ENCODE measurements around the gene FOXE3. TPM values are rescaled to one million over a fixed set of nuclear protein-coding genes. Genes with fewer than 3 reads are reported as not detected.

FOXE3 gene
- total and polyA plus RNA-seq, 7 experiments from 2014 or later: not detected

DNA sequence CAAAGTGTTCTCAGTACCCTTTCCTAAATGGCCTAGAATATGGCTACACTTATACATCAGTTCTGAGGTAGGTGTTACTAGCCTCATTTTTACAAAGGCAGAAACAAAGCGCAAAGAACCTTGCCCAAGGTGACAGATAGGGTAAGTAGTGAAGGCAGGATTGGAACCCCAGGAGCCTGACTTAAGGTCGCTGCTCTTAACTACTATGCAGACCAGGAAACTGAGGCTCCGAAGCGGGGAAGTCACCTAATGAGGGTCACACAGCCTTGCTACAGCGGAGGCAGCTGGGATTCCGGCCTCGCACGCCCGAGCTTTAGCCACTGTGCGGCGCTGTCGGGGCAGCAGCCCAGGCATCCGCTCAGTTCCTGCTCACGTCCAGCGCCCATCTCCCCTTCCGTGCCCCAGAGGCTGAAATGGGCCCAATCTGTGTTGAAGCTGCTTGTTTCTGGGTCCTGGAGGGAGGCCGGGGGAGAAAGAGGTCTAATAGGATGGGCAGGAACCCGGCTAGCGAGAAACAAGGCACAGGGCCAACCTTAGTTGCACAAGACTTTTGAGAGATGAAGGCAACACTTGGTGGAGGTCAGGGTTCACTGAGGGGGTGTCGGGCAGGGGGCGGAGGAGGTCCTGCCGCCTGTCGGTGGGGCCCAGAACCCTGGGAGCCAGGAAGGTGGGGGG is 20.4 kb downstream of the FOXE3 start:
- peak; percentile 33 to 83 (median 63) for DNase-seq

GRCh38 chr1:47436979-47437446 is 20.9 kb downstream of the FOXE3 start:
- Histone ChIP-seq H3K4me3 (ENCODE audit: low read length) (peak overlapping the region; percentile 76), H3K9me3 (ENCODE audit: control insufficient read depth in 2 of 3, low read length in 3 of 3) (no peaks in the 10 kb centered on the region), H3K36me3 (ENCODE audit: control insufficient read depth in 2 of 3, insufficient read depth in 3 of 3, low read length in 3 of 3) (no peaks in the 10 kb centered on the region), H3K4me1 (ENCODE audit: control insufficient read depth in 2 of 2, insufficient read depth in 2 of 2, low read length in 2 of 2) (peaks cover 8 to 39% of the 10 kb centered on the region in 2 donors), H3K27me3 (ENCODE audit: control insufficient read depth in 2 of 2, insufficient read depth in 2 of 2, low read length in 2 of 2) (peaks cover 0 to 20% of the 10 kb centered on the region in 2 donors), H3K27ac (ENCODE audit: low read depth, low read length) (peak overlapping the region; percentile 66)
- DNase-seq (peak in 1 of 9 donors; percentile 28), ATAC-seq (peak; percentile 1)
- H3K36me3 Mint-ChIP-seq: peaks cover 0 to 16% (median 0%) of the 10 kb centered on the region in 5 donors
- peaks cover 0 to 2% (median 0%) of the 10 kb centered on the region in 11 donors for H3K9me3 Mint-ChIP-seq
- H3K4me1 Mint-ChIP-seq: peaks cover 20 to 43% (median 33%) of the 10 kb centered on the region in 7 donors
- intact Hi-C loops (cut with micrococcal nuclease): loop anchor here (1.0 to 10.0 kb wide), 9 partner anchors 8 to 942 kb away; partner anchors contain the start of gene STIL (in 2 of the 2)
- POLR2A ChIA-PET: interaction anchor here (1.0 kb wide), 2 partner anchors 104 to 717 kb away, joined by 4 to 5 read pairs; partner anchors contain the start of gene CMPK1
- peaks cover 20 to 45% (median 25%) of the 10 kb centered on the region in 5 donors for H3K27me3 Mint-ChIP-seq
- H3K4me3 Mint-ChIP-seq: peak overlapping the region; percentile 84 to 95 (median 89)
- H3K27ac Mint-ChIP-seq: peak overlapping the region in 7 of 9 donors; percentile 55 to 86 (median 82)
- CTCF ChIA-PET: interaction anchor here (0.5 to 3.4 kb wide), 11 partner anchors 8 to 289 kb away, joined by 3 to 16 read pairs (median 4); partner anchors contain the start of gene STIL

More for the DNA sequence above, 20.4 kb downstream of the FOXE3 start:
- Mint-ChIP-seq H3K9me3 (peaks cover 0 to 2% (median 0%) of the 10 kb centered on the region in 11 donors), H3K36me3 (peaks cover 0 to 16% (median 0%) of the 10 kb centered on the region in 5 donors), H3K27me3 (peaks cover 23 to 45% (median 28%) of the 10 kb centered on the region in 5 donors), H3K27ac (peak overlapping the region in 7 of 9 donors; percentile 55 to 86 (median 82)), H3K4me1 (peaks cover 21 to 46% (median 35%) of the 10 kb centered on the region in 7 donors), H3K4me3 (peak overlapping the region; percentile 84 to 95 (median 89))
- peak; percentile 41 for ATAC-seq
- Histone ChIP-seq H3K27me3 (ENCODE audit: control insufficient read depth in 2 of 2, insufficient read depth in 2 of 2, low read length in 2 of 2) (peaks cover 0 to 25% of the 10 kb centered on the region in 2 donors), H3K27ac (ENCODE audit: low read depth, low read length) (no peak overlapping the region), H3K4me1 (ENCODE audit: control insufficient read depth in 2 of 2, insufficient read depth in 2 of 2, low read length in 2 of 2) (peaks cover 8 to 43% of the 10 kb centered on the region in 2 donors), H3K9me3 (ENCODE audit: control insufficient read depth in 2 of 3, low read length in 3 of 3) (no peaks in the 10 kb centered on the region), H3K4me3 (ENCODE audit: low read length) (peak overlapping the region; percentile 76), H3K36me3 (ENCODE audit: control insufficient read depth in 2 of 3, insufficient read depth in 3 of 3, low read length in 3 of 3) (no peaks in the 10 kb centered on the region)
- ChIA-PET CTCF (interaction anchor here (0.9 to 3.4 kb wide), 5 partner anchors 13 to 290 kb away, joined by 3 to 16 read pairs (median 5); partner anchors contain the start of gene STIL), POLR2A (no interaction called here)
- intact Hi-C loops (cut with micrococcal nuclease): loop anchor here (1.0 to 10.0 kb wide), 5 partner anchors 208 to 942 kb away; no protein-coding TSS in a partner anchor

DNA sequence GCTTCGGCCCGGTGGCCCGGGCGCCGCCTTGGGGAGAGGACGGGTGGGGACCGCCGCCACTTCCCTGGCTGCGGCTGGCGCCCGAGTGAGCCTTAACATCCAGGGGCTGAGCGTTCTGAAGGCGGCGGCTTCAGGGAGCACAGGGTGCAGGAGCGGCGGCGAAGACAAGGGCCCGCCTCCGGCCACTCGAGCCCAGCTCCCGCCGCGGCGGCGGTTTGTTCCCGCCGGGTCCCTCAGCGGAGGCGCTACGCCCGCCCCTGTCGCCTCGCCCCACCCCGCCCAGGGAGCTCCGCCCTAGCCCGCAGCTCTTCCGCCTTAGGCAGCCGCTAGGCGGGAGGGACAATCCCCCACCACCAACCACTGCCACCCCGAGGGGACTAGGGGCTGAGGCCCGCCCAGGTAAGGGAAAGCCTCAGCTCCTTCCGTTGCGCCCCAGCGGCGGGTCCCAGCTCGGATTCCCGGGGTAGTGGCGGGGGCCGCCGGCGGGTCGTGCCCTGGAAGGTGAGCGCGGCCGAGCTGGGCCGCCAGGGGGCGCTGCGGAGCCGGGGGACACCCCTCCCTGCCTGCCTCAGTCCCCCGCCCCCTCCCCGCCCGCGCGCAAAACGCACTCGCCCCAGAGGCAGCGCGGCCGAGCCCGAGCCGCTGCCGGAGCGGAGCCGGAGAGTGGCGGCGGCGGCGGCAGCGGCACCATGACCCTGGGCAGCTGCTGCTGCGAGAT is 21.5 kb downstream of the FOXE3 start, which contains the start of gene FOXD2:
FOXD2 (plus strand) TSS at position 598 of the 718 bp plus-strand sequence; CDS start at position 690, 92 bp downstream.
- no peaks in the 10 kb centered on the region for H3K36me3 ChIP-seq (ENCODE audit: control insufficient read depth in 2 of 3, insufficient read depth in 3 of 3, low read length in 3 of 3)
- peaks cover 0 to 20% of the 10 kb centered on the region in 2 donors for H3K27me3 ChIP-seq (ENCODE audit: control insufficient read depth in 2 of 2, insufficient read depth in 2 of 2, low read length in 2 of 2)
- CTCF ChIA-PET: interaction anchor here (0.5 to 2.0 kb wide), 9 partner anchors 8 to 288 kb away, joined by 3 to 11 read pairs (median 4); partner anchors contain the start of gene STIL
- H3K9me3 ChIP-seq (ENCODE audit: control insufficient read depth in 2 of 3, low read length in 3 of 3): no peaks in the 10 kb centered on the region
- no peaks in the 10 kb centered on the region for H3K9me3 Mint-ChIP-seq
- DNase-seq: peak; percentile 85 to 99 (median 92)
- peak within 1 kb of the TSS in 8 of 9 donors; percentile 46 to 86 (median 70) for H3K27ac Mint-ChIP-seq
- ATAC-seq: peak; percentile 92
- H3K4me1 ChIP-seq (ENCODE audit: control insufficient read depth in 2 of 2, insufficient read depth in 2 of 2, low read length in 2 of 2): peaks cover 8 to 33% of the 10 kb centered on the region in 2 donors
- H3K36me3 Mint-ChIP-seq: peaks cover 0 to 16% (median 0%) of the 10 kb centered on the region in 5 donors
- intact Hi-C loops (cut with micrococcal nuclease): loop anchor here (1.0 to 10.0 kb wide), 9 partner anchors 8 to 943 kb away; partner anchors contain the start of gene STIL (in 2 of the 2)
- peak within 1 kb of the TSS; percentile 84 to 95 (median 89) for H3K4me3 Mint-ChIP-seq
- H3K4me3 ChIP-seq (ENCODE audit: low read length): peak within 1 kb of the TSS; percentile 76
- H3K27me3 Mint-ChIP-seq: peaks cover 14 to 39% (median 19%) of the 10 kb centered on the region in 5 donors
- peaks cover 14 to 37% (median 27%) of the 10 kb centered on the region in 7 donors for H3K4me1 Mint-ChIP-seq
- POLR2A ChIA-PET: interaction anchor here (1.0 kb wide), 3 partner anchors 104 to 718 kb away, joined by 3 to 5 read pairs (median 4); partner anchors contain the start of gene CMPK1
- peak within 1 kb of the TSS; percentile 66 for H3K27ac ChIP-seq (ENCODE audit: low read depth, low read length)

DNA sequence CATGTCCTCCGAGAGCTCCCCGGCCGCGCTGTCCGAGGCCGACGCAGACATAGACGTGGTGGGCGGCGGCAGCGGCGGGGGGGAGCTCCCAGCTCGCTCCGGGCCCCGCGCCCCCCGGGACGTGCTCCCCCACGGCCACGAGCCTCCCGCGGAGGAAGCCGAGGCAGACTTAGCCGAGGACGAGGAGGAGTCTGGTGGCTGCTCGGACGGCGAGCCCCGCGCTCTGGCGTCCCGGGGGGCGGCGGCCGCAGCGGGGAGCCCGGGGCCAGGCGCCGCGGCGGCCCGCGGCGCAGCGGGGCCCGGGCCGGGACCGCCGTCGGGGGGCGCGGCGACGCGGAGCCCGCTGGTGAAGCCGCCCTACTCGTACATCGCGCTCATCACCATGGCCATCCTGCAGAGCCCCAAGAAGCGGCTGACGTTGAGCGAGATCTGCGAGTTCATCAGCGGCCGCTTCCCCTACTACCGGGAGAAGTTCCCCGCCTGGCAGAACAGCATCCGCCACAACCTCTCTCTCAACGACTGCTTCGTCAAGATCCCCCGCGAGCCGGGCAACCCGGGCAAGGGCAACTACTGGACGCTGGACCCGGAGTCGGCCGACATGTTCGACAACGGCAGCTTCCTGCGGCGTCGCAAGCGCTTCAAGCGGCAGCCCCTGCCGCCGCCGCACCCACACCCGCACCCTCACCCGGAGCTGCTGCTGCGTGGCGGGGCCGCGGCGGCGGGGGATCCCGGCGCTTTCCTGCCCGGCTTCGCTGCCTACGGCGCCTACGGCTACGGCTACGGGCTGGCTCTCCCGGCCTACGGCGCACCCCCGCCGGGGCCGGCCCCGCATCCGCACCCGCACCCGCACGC is 22.3 kb downstream of the FOXE3 start:
- Histone ChIP-seq H3K27ac (ENCODE audit: low read depth, low read length) (no peak overlapping the region), H3K4me1 (ENCODE audit: control insufficient read depth in 2 of 2, insufficient read depth in 2 of 2, low read length in 2 of 2) (peaks cover 8 to 25% of the 10 kb centered on the region in 2 donors), H3K27me3 (ENCODE audit: control insufficient read depth in 2 of 2, insufficient read depth in 2 of 2, low read length in 2 of 2) (peaks cover 0 to 19% of the 10 kb centered on the region in 2 donors), H3K4me3 (ENCODE audit: low read length) (peak overlapping the region; percentile 76), H3K36me3 (ENCODE audit: control insufficient read depth in 2 of 3, insufficient read depth in 3 of 3, low read length in 3 of 3) (no peaks in the 10 kb centered on the region), H3K9me3 (ENCODE audit: control insufficient read depth in 2 of 3, low read length in 3 of 3) (no peaks in the 10 kb centered on the region)
- intact Hi-C loops (cut with micrococcal nuclease): loop anchor here (5.0 to 10.0 kb wide), 2 partner anchors 261 to 944 kb away; no protein-coding TSS in a partner anchor
- ATAC-seq (no peak), DNase-seq (peak; percentile 15 to 58 (median 48))
- peak overlapping the region in 9 of 10 donors; percentile 70 to 86 (median 79) for H3K4me3 Mint-ChIP-seq
- ChIA-PET CTCF (interaction anchor here (0.9 to 2.0 kb wide), 8 partner anchors 9 to 288 kb away, joined by 3 to 11 read pairs (median 4); partner anchors contain the start of gene STIL), POLR2A (interaction anchor here (1.0 kb wide), 3 partner anchors 105 to 719 kb away, joined by 3 to 5 read pairs (median 4); partner anchors contain the start of gene CMPK1)
- H3K4me1 Mint-ChIP-seq: peaks cover 8 to 29% (median 21%) of the 10 kb centered on the region in 7 donors
- H3K27ac Mint-ChIP-seq: peak overlapping the region in 5 of 9 donors; percentile 43 to 78 (median 46)
- H3K27me3 Mint-ChIP-seq: peaks cover 7 to 32% (median 11%) of the 10 kb centered on the region in 5 donors
- peaks cover 0 to 4% (median 0%) of the 10 kb centered on the region in 11 donors for H3K9me3 Mint-ChIP-seq
- H3K36me3 Mint-ChIP-seq: peaks cover 0 to 11% (median 0%) of the 10 kb centered on the region in 5 donors

- Histone ChIP-seq H3K4me3 (ENCODE audit: low read length) (no peak overlapping the region), H3K36me3 (ENCODE audit: control insufficient read depth in 2 of 3, insufficient read depth in 3 of 3, low read length in 3 of 3) (no peaks in the 10 kb centered on the region), H3K27me3 (ENCODE audit: control insufficient read depth in 2 of 2, insufficient read depth in 2 of 2, low read length in 2 of 2) (peaks cover 6 to 24% of the 10 kb centered on the region in 2 donors), H3K27ac (ENCODE audit: low read depth, low read length) (no peak overlapping the region), H3K9me3 (ENCODE audit: control insufficient read depth in 2 of 3, low read length in 3 of 3) (no peaks in the 10 kb centered on the region), H3K4me1 (ENCODE audit: control insufficient read depth in 2 of 2, insufficient read depth in 2 of 2, low read length in 2 of 2) (peaks cover 11 to 19% of the 10 kb centered on the region in 2 donors)
- peak overlapping the region in 8 of 10 donors; percentile 40 to 80 (median 52) for H3K4me3 Mint-ChIP-seq
- CTCF ChIA-PET: no interaction called here
- H3K9me3 Mint-ChIP-seq: peaks cover 0 to 8% (median 2%) of the 10 kb centered on the region in 11 donors
- POLR2A ChIA-PET: no interaction called here
- DNase-seq: peak in 2 of 9 donors; percentile 10 to 28
- H3K27ac Mint-ChIP-seq: peak overlapping the region in 2 of 9 donors; percentile 25 to 72
- peaks cover 0 to 7% (median 0%) of the 10 kb centered on the region in 5 donors for H3K36me3 Mint-ChIP-seq
- ATAC-seq: no peak
- intact Hi-C loops (cut with micrococcal nuclease): loop anchor here (5.0 to 10.0 kb wide), 2 partner anchors 262 to 944 kb away; no protein-coding TSS in a partner anchor
- H3K27me3 Mint-ChIP-seq: peaks cover 2 to 23% (median 3%) of the 10 kb centered on the region in 5 donors
- peaks cover 4 to 24% (median 20%) of the 10 kb centered on the region in 7 donors for H3K4me1 Mint-ChIP-seq
These were observed 23.1 kb downstream of the FOXE3 start for GRCh38 chr1:47439017-47439818.
